Left ventricle myocardium inferior (tissue), 1 donor: ENCODE data around the gene VENTX. TPM values are rescaled to one million over a fixed set of nuclear protein-coding genes. Genes with fewer than 3 reads are reported as not detected.

Experiments
- DNase-seq: peaks from one replicate; pipeline ENCODE4 v3.0.0-alpha.2; 2020
- H3K27ac ChIP-seq: fragments of 200-600 bp; replicated peaks from 2 replicates; pipeline ENCODE4 v1.8.0; 2021
- H3K27me3 ChIP-seq: fragments of 200-600 bp; 2 replicates; pipeline ENCODE4 v1.8.0; 2021; ENCODE audit warnings: low read depth
- H3K36me3 ChIP-seq: fragments of 200-600 bp; 2 replicates; pipeline ENCODE4 v1.8.0; 2021
- H3K4me1 ChIP-seq: fragments of 200-600 bp; 2 replicates; pipeline ENCODE4 v1.8.0; 2021
- H3K4me3 ChIP-seq: fragments of 200-600 bp; 2 replicates; pipeline ENCODE4 v1.8.0; 2021; ENCODE audit warnings: mild to moderate bottlenecking, moderate library complexity
- H3K9me3 ChIP-seq: fragments of 200-600 bp; replicated peaks from 2 replicates; pipeline ENCODE4 v1.8.0; 2021
- CTCF ChIP-seq: fragments of 200-600 bp; IDR thresholded peaks from 2 replicates; pipeline ENCODE4 v1.8.0; 2021; ENCODE audit warnings: antibody characterized with exemption, mild to moderate bottlenecking, borderline replicate concordance
- intact Hi-C: fragments of 100-400 bp; cut with micrococcal nuclease; formaldehyde crosslinking; loops from one replicate; pipeline ENCODE4 v1.11.0; 2022
- total RNA-seq: library from RNA; stranded (reverse); fragmentation: NEBNext Ultra II Directional; extraction: Animal tissue kit (Norgen Biotek cat#: 25700); gene quantifications from one replicate; pipeline ENCODE4 v1.2.1, GENCODE V29; 2021
- donor health status: DM: no; HTN: yes; CAD: no; lungs with severe emphysema.

Gene VENTX
- total RNA-seq, 1 donor from 2014 or later: 0.33 TPM

DNA sequence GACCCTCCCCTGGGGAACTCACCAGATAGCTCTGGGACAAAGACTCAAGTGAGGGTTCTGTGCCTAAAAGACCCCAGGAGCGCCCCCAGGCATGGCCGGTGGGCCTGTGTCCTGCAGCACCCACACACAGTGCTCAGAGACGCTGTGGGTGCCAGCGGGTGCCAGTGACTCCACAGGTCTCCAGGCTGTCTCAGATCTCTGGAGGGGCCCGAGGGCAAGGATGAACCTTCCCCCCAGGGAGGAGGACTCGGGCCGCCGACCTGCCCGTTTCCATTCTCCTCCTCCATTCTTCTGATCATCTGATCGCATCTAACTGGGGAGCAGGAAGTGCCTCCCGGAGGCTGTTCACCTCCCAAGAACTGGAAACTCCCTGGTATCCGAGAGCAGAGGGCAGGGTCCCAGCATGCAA lies 38.0 kb downstream of the VENTX start:
- no peak for DNase-seq
- no peak for TF ChIP-seq CTCF
- Histone ChIP-seq H3K4me3 (peak overlapping the region; percentile 34), H3K4me1 (peaks cover 14% of the 10 kb centered on the region), H3K9me3 (no peaks in the 10 kb centered on the region), H3K36me3 (peaks cover 21% of the 10 kb centered on the region), H3K27ac (no peak overlapping the region), H3K27me3 (peaks cover 39% of the 10 kb centered on the region)
- intact Hi-C loops: no loop called here

DNA sequence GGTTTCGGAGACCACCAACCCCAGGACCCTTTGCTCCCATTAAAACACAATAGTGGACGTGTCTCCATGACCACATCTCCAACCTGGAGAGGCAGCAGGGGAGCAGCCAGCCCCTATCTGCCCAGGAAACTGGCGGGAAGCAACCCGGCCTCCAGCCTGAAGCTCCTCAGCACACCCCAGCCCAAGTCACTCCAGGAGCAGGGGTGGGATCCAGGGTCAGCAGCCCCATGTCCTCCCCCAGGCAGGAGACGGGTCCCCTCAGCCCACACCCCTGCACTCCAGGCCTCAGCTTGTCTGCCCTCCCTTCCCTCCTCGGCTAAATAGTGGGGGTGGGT lies 38.4 kb downstream of the VENTX start:
- peaks cover 39% of the 10 kb centered on the region for H3K27me3 ChIP-seq
- no peak for DNase-seq
- intact Hi-C loops: no loop called here
- peaks cover 14% of the 10 kb centered on the region for H3K4me1 ChIP-seq
- H3K27ac ChIP-seq: no peak overlapping the region
- no peak for TF ChIP-seq CTCF
- no peaks in the 10 kb centered on the region for H3K9me3 ChIP-seq
- H3K36me3 ChIP-seq: peaks cover 22% of the 10 kb centered on the region
- H3K4me3 ChIP-seq: peak overlapping the region; percentile 34

- peak within 1 kb of the TSS; percentile 34 for H3K4me3 ChIP-seq
Measured at GRCh38 chr10:133276435-133277201, 39.0 kb downstream of the VENTX start, which contains the start of gene ADAM8. Gene ADAM8, minus strand, starts transcription at chr10:133276868. Its CDS starts 51 bp downstream, at chr10:133276817.

DNA sequence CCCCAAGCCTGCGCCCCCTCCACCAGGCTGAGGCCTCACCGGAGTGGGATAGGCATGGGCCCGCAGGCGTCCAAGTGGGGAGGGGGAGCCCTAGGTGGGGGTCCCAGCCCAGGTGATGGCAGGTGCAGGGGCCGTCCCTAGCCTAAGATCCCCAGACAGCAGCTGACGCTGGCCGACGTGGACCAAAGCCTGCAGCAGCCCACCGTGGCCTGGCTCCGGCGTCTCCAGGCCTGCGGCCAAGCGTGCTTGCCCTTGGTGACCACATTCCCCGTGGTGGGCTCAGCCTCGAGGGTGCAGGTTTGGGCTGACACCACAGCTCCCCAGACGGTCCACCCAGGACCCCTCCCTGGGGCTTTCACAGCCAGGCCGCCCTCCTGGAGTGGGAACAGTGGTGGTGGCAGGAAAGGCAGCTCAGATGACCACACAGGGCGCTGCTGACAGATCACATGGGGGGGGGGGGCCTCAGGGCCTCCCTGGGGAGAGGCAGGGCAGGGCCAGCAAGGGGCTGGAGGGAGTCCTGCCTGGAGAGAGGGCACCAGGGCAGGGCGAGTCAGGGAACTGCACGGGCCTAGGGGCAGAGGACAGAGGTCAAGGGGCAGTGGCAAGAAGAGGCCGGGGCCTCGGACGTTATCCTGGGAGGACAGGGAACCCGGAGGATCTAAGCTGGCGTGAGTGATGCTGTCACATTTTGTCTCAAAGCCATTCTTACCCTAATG lies 39.8 kb downstream of the VENTX start:
- no peak for TF ChIP-seq CTCF
- Histone ChIP-seq H3K27ac (no peak overlapping the region), H3K36me3 (peaks cover 36% of the 10 kb centered on the region), H3K4me3 (no peak overlapping the region), H3K27me3 (peaks cover 39% of the 10 kb centered on the region), H3K4me1 (peaks cover 14% of the 10 kb centered on the region), H3K9me3 (no peaks in the 10 kb centered on the region)
- intact Hi-C loops: no loop called here
- no peak for DNase-seq

More at GRCh38 chr10:133276435-133277201, 39.0 kb downstream of the VENTX start, which contains the start of gene ADAM8:
- Histone ChIP-seq H3K36me3 (peaks cover 27% of the 10 kb centered on the region), H3K27me3 (peaks cover 39% of the 10 kb centered on the region), H3K4me1 (peaks cover 14% of the 10 kb centered on the region), H3K9me3 (no peaks in the 10 kb centered on the region), H3K27ac (no peak within 1 kb of the TSS)
- TF ChIP-seq CTCF: no peak
- intact Hi-C loops: no loop called here
- DNase-seq: no peak

DNA sequence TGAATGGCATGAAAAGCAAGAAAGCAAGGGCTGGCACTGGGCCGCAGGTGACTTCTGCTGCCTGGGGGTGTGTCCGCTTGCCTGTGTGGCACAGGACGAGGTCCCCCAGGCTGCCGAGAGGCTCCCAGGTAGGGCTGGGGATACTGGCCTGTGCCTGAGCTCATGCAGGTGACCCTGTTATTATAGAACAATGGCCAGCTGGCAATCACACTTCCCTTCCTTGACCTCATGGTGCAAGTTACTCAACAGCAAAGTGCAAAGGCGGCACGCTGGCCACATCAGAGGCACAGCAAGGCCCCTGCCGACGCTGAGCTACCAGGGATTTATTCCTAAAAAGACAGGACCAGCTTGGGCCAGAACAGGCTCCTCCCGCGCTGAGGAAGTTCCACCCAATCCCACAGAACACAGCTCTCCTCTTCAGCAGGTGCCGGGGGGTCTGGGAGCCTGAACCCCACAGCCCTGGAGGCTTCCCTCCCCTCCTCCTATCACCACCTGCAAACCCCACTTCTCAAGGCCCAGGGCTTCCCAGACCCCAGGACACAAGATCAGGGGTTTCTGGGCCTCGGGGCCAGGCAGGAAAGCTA lies 40.4 kb downstream of the VENTX start:
- DNase-seq: no peak
- H3K9me3 ChIP-seq: no peaks in the 10 kb centered on the region
- H3K4me1 ChIP-seq: peaks cover 14% of the 10 kb centered on the region
- H3K4me3 ChIP-seq: no peak overlapping the region
- peaks cover 39% of the 10 kb centered on the region for H3K27me3 ChIP-seq
- TF ChIP-seq CTCF: no peak
- H3K27ac ChIP-seq: no peak overlapping the region
- intact Hi-C loops: no loop called here
- peaks cover 42% of the 10 kb centered on the region for H3K36me3 ChIP-seq
